Measurements from ENCODE around the gene USF3.

Gene USF3

GRCh38 chr3:113620091-113620490 is 76.4 kb downstream of the USF3 start:
- DNase-seq (ENCODE audit: low read depth, low spot score), result no peak
- H3K27ac ChIP-seq, result no peak overlapping the region

- no peak overlapping the region for H3K27ac ChIP-seq
- no peak for DNase-seq (ENCODE audit: low read depth, low spot score)
Measured at GRCh38 chr3:113617726-113618125, 78.7 kb downstream of the USF3 start.

- H3K27ac ChIP-seq, result no peak overlapping the region
- no peak for DNase-seq (ENCODE audit: low read depth, low spot score)
Measured at GRCh38 chr3:113615976-113616375, 80.5 kb downstream of the USF3 start.

GRCh38 chr3:113614402-113614801 is 82.0 kb downstream of the USF3 start:
- no peak overlapping the region for H3K27ac ChIP-seq
- no peak for DNase-seq (ENCODE audit: low read depth, low spot score)

- DNase-seq (ENCODE audit: low read depth, low spot score), result no peak
- H3K27ac ChIP-seq, result no peak overlapping the region
Measured at GRCh38 chr3:113607219-113607596, 89.2 kb downstream of the USF3 start.

- no peak overlapping the region for H3K27ac ChIP-seq
- no peak for DNase-seq (ENCODE audit: low read depth, low spot score)
Measured at GRCh38 chr3:113606539-113607218, 89.8 kb downstream of the USF3 start.

- H3K27ac ChIP-seq, result no peak overlapping the region
Measured at GRCh38 chr3:113602836-113603235, 93.6 kb downstream of the USF3 start.

GRCh38 chr3:113602256-113602655 is 94.2 kb downstream of the USF3 start:
- DNase-seq (ENCODE audit: low read depth, low spot score), result no peak

More at GRCh38 chr3:113602836-113603235, 93.6 kb downstream of the USF3 start:
- no peak for DNase-seq (ENCODE audit: low read depth, low spot score)

GRCh38 chr3:113601240-113601639 is 95.2 kb downstream of the USF3 start:
- DNase-seq (ENCODE audit: low read depth, low spot score), result no peak

More at GRCh38 chr3:113602256-113602655, 94.2 kb downstream of the USF3 start:
- H3K27ac ChIP-seq, result no peak overlapping the region

GRCh38 chr3:113600418-113601182 is 95.8 kb downstream of the USF3 start:
- DNase-seq (ENCODE audit: low read depth, low spot score), result no peak
- H3K27ac ChIP-seq, result no peak overlapping the region

More at GRCh38 chr3:113601240-113601639, 95.2 kb downstream of the USF3 start:
- no peak overlapping the region for H3K27ac ChIP-seq

All from epithelial cell of prostate (primary cell).